Testis (tissue), 2 donors: ENCODE data around the gene CAMK2N1.

Source experiments
- POLR2A ChIP-seq: fragments of 450-650 bp; IDR thresholded peaks from one replicate; pipeline ENCODE4 v1.6.1; 2017; ENCODE audit warnings: antibody characterized with exemption, mild to moderate bottlenecking, moderate library complexity
- TF ChIP-seq, protein P1 (sequence below), 3 experiments: fragments of 450-650 bp in 2 of 3; fragments of 200-600 bp in 1 of 3; sonication (generic) in 1 of 3; IDR thresholded peaks; one replicate each; pipeline ENCODE4 v1.5.1; 2016 to 2019; ENCODE audit warnings: antibody characterized with exemption in 3 of 3, mild to moderate bottlenecking in 2 of 3, moderate library complexity in 1 of 3

- TF ChIP-seq, protein P1, sequence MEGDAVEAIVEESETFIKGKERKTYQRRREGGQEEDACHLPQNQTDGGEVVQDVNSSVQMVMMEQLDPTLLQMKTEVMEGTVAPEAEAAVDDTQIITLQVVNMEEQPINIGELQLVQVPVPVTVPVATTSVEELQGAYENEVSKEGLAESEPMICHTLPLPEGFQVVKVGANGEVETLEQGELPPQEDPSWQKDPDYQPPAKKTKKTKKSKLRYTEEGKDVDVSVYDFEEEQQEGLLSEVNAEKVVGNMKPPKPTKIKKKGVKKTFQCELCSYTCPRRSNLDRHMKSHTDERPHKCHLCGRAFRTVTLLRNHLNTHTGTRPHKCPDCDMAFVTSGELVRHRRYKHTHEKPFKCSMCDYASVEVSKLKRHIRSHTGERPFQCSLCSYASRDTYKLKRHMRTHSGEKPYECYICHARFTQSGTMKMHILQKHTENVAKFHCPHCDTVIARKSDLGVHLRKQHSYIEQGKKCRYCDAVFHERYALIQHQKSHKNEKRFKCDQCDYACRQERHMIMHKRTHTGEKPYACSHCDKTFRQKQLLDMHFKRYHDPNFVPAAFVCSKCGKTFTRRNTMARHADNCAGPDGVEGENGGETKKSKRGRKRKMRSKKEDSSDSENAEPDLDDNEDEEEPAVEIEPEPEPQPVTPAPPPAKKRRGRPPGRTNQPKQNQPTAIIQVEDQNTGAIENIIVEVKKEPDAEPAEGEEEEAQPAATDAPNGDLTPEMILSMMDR (IDR thresholded peaks at IDR 0.05) = no peak
- TF ChIP-seq POLR2A = no peak
Observed at GRCh38 chr1:20466273-20466672, 19.7 kb downstream of the CAMK2N1 start.
